ENCODE measurements around the gene TSEN15. TPM values are rescaled to one million over a fixed set of nuclear protein-coding genes. Genes with fewer than 3 reads are reported as not detected.
A peak's percentile ranks its signal among the peaks of the same experiment; 100 is the strongest.

TSEN15 gene
- polyA plus RNA-seq, 1 experiment, result 69.9 TPM

GRCh38 chr1:184113251-184113650 is 61.7 kb downstream of the TSEN15 start:
- H3K9me3 ChIP-seq (ENCODE audit: control insufficient read depth, insufficient read depth, low read length), result no peaks in the 10 kb centered on the region; the same call in 1 of the 2 replicates
- CTCF ChIA-PET, result no interaction called here
- no peak for TF ChIP-seq CTCF (IDR thresholded peaks at IDR 0.05; ENCODE audit: low read depth, low read length)
- POLR2A ChIA-PET, result interaction anchor here (0.5 to 1.5 kb wide), 3 partner anchors 8 to 268 kb away, joined by 3 to 4 read pairs (median 3); no protein-coding TSS in a partner anchor
- no peak overlapping the region for H3K27ac ChIP-seq (ENCODE audit: low read depth, low read length)
- no peak overlapping the region for H3K4me3 ChIP-seq (ENCODE audit: low read depth, low read length)
- DNase-seq (ENCODE audit: low read depth, low spot score), result no peak
- H3K27me3 ChIP-seq (ENCODE audit: control insufficient read depth, insufficient read depth, low read length), result no peaks in the 10 kb centered on the region

DNA sequence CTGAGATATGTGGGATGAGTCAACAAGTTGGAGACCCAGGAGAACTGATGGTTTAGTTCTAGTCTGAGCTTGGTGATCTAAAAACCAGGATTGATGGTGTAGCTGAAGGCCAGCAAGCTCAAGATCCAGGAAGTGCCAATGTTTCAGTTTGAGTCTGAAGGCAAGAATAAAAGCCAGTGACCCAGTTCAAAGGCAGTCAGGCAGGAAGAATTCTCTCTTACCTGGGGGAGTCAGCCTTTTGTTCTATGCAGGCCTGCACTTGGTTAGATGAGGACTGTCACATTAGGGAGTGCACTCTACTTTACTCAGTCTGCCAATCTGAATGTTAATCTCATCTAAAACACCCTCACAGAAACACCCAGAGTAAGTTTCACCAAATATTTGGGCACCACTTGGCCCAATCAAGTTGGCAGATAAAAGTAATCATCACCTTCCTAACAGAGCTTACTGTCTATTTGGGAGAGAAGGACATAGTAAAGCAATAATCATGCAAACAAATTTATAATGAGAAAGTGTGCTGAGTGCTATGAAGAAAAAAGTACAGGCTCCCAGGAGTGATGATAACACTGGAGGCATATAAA is 63.4 kb downstream of the TSEN15 start:
- ChIA-PET CTCF (interaction anchor here (1.0 kb wide), 1 partner anchor 549 kb away, joined by 5 read pairs; no protein-coding TSS in a partner anchor), POLR2A (interaction anchor here (0.6 kb wide), 1 partner anchor 272 kb away, joined by 3 read pairs; no protein-coding TSS in a partner anchor)
- no peak for DNase-seq (ENCODE audit: low read depth, low spot score)
- no peak overlapping the region for H3K27ac ChIP-seq (ENCODE audit: low read depth, low read length)
- no peak for TF ChIP-seq CTCF (IDR thresholded peaks at IDR 0.05; ENCODE audit: low read depth, low read length)
- no peaks in the 10 kb centered on the region for H3K27me3 ChIP-seq (ENCODE audit: control insufficient read depth, insufficient read depth, low read length)
- no peak overlapping the region for H3K4me3 ChIP-seq (ENCODE audit: low read depth, low read length)
- H3K9me3 ChIP-seq (ENCODE audit: control insufficient read depth, insufficient read depth, low read length), result no peaks in the 10 kb centered on the region; the same call in 1 of the 2 replicates

GRCh38 chr1:184116287-184116686 is 64.8 kb downstream of the TSEN15 start:
- DNase-seq (ENCODE audit: low read depth, low spot score), result no peak
- no peaks in the 10 kb centered on the region for H3K27me3 ChIP-seq (ENCODE audit: control insufficient read depth, insufficient read depth, low read length)
- H3K27ac ChIP-seq (ENCODE audit: low read depth, low read length), result no peak overlapping the region
- POLR2A ChIA-PET, result no interaction called here
- CTCF ChIA-PET, result interaction anchor here (0.7 to 1.0 kb wide), 2 partner anchors 548 to 616 kb away, joined by 3 to 5 read pairs; no protein-coding TSS in a partner anchor
- no peak overlapping the region for H3K4me3 ChIP-seq (ENCODE audit: low read depth, low read length)
- H3K9me3 ChIP-seq (ENCODE audit: control insufficient read depth, insufficient read depth, low read length), result no peaks in the 10 kb centered on the region; the same call in 1 of the 2 replicates
- TF ChIP-seq CTCF (IDR thresholded peaks at IDR 0.05; ENCODE audit: low read depth, low read length), result no peak

- CTCF ChIA-PET, result no interaction called here
- no peak for TF ChIP-seq CTCF (IDR thresholded peaks at IDR 0.05; ENCODE audit: low read depth, low read length)
- Histone ChIP-seq H3K4me3 (ENCODE audit: low read depth, low read length) (no peak overlapping the region), H3K9me3 (ENCODE audit: control insufficient read depth, insufficient read depth, low read length) (no peaks in the 10 kb centered on the region; the same call in 1 of the 2 replicates), H3K27me3 (ENCODE audit: control insufficient read depth, insufficient read depth, low read length) (no peaks in the 10 kb centered on the region), H3K27ac (ENCODE audit: low read depth, low read length) (peak overlapping the region; percentile 79)
- POLR2A ChIA-PET, result interaction anchor here (1.0 kb wide), 1 partner anchor 47 kb away, joined by 3 read pairs; no protein-coding TSS in a partner anchor
- peak; percentile 92 for DNase-seq (ENCODE audit: low read depth, low spot score)
These were observed 66.5 kb downstream of the TSEN15 start for GRCh38 chr1:184118046-184118445.

Other genes with a start within 250 kb of the TSEN15 start
- 10.1 and 11.1 TPM in 2 replicates for gene RGL1, start 246.6 kb upstream of the TSEN15 start, polyA plus RNA-seq (2011; rRNA removed)
- gene COLGALT2, start 14.0 kb upstream of the TSEN15 start, polyA plus RNA-seq (2011; rRNA removed), result 3.5 and 3.8 TPM in 2 replicates

Data from AG04450 (cell line).